ENCODE results near the gene CFAP141.

GRCh38 chr1:154171223-154171583 is 34.9 kb downstream of the CFAP141 start:
- TF ChIP-seq POLR2A (IDR thresholded peaks at IDR 0.05) (no peak), CTCF (IDR thresholded peaks at IDR 0.05) (no peak)

Measured in lower leg skin (tissue), 3 donors.